Uterus (tissue), 4 donors: ENCODE measurements around the gene CDC16. TPM values are rescaled to one million over a fixed set of nuclear protein-coding genes. Genes with fewer than 3 reads are reported as not detected.
"Not testable (repeated sequence)": the region's sequence is repeated elsewhere in the genome, so short reads cannot be mapped to it uniquely, and the experiment has no call there.

Source experiments
- DNase-seq, 2 donors: peaks; one replicate each; pipeline ENCODE4 v3.0.0-alpha.2; 2019 to 2020
- H3K27ac ChIP-seq, 2 donors: fragments of 200-600 bp; sonication (generic); 1 replicate in 1 of 2; 2 replicates in 1 of 2; pipeline ENCODE4 v1.5.1; 2016 to 2018
- H3K27me3 ChIP-seq, 2 donors: fragments of 200-600 bp; sonication (generic); one replicate each; pipeline ENCODE4 v1.5.1; 2018 to 2019; ENCODE audit warnings: control low read depth in 1 of 2
- H3K36me3 ChIP-seq, 2 donors: fragments of 200-600 bp; sonication (generic); one replicate each; pipeline ENCODE4 v1.5.1; 2019; ENCODE audit warnings: control low read depth in 1 of 2
- H3K4me1 ChIP-seq, 2 donors: fragments of 200-600 bp; sonication (generic); one replicate each; pipeline ENCODE4 v1.5.1; 2018 to 2019; ENCODE audit warnings: control low read depth in 1 of 2
- H3K4me3 ChIP-seq, 2 donors: fragments of 200-600 bp; sonication (generic); 1 replicate in 1 of 2; 2 replicates in 1 of 2; pipeline ENCODE4 v1.5.1; 2018 to 2019; ENCODE audit warnings: mild to moderate bottlenecking in 1 of 2
- H3K9me3 ChIP-seq, 2 donors: fragments of 200-600 bp; sonication (generic); one replicate each; pipeline ENCODE4 v1.5.1; 2019; ENCODE audit warnings: control low read depth in 1 of 2
- CTCF ChIP-seq, 4 experiments: fragments of 200-600 bp in 2 of 4; fragments of 450-650 bp in 2 of 4; sonication (generic) in 2 of 4; IDR thresholded peaks; one replicate each; pipeline ENCODE4 v1.5.1; 2016 to 2019; ENCODE audit warnings: antibody characterized with exemption in 4 of 4, mild to moderate bottlenecking in 2 of 4, moderate library complexity in 1 of 4
- POLR2A ChIP-seq, 2 donors: fragments of 450-650 bp; IDR thresholded peaks; one replicate each; pipeline ENCODE4 v1.6.1; 2016; ENCODE audit warnings: antibody characterized with exemption in 2 of 2, mild to moderate bottlenecking in 1 of 2, moderate library complexity in 1 of 2
- intact Hi-C: fragments of 100-400 bp; cut with DNase I; formaldehyde crosslinking; loops from one replicate; pipeline ENCODE4 v1.15.1; 2023; ENCODE audit warnings: low total_unique reads
- total RNA-seq, 4 donors: library from RNA; depleted of rRNA in 3 of 4; stranded (reverse); fragments of >200 nt in 3 of 4; gene quantifications; one replicate each; pipeline versions ENCODE4 v1.1.0 to v1.2.4, GENCODE V29; 2014 to 2023
- donor health status: DM: yes; HTN: yes; CAD: no.

The CDC16 gene
- total RNA-seq, 4 donors from 2014 or later, result 25.0 to 103 (median 53.5) TPM

- H3K4me1 ChIP-seq, result no peaks in the 10 kb centered on the region
- intact Hi-C loops, result no loop called here
- no peak overlapping the region for H3K4me3 ChIP-seq
- no peaks in the 10 kb centered on the region for H3K27me3 ChIP-seq
- no peak for DNase-seq
- no peak overlapping the region for H3K27ac ChIP-seq
- no peak for TF ChIP-seq POLR2A (IDR thresholded peaks at IDR 0.05)
- TF ChIP-seq CTCF (IDR thresholded peaks at IDR 0.05), result no peak
- H3K9me3 ChIP-seq, result no peaks in the 10 kb centered on the region
- H3K36me3 ChIP-seq, result no peaks in the 10 kb centered on the region
Observed at GRCh38 chr13:114260814-114261213, 26.1 kb downstream of the CDC16 start.

DNA sequence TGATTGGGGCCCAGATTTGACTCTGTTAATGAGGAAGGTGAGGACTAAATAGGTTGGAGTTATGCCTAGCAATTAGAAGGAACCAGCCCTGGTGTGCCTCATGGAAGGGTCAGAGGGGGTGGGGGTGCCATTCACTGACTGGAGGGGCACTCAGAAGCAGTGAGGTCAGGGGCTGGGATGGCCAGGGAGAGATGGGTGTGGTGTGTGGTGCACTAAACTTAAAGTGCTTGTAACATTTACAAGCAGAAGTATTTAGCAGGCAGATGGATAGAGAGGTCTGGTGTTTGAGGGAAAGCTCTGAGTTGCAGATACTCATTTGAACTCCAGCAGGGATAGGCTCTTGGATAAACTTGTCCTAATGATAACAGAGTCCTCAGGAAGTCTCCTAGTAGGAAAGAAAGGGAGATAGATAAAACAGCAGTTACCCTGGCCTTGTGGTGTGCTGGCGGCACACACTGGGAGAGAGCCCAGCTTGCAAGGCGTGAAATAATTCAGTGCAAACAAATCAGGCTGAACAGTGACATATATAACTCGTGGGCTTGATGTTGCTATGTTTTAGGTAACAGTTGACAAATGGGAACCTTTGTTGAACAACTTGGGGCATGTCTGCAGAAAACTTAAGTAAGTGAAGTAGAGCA, 26.8 kb downstream of the CDC16 start:
- no peak for DNase-seq
- Histone ChIP-seq H3K9me3 (no peaks in the 10 kb centered on the region), H3K27ac (no peak overlapping the region), H3K27me3 (no peaks in the 10 kb centered on the region), H3K4me1 (no peaks in the 10 kb centered on the region), H3K4me3 (no peak overlapping the region), H3K36me3 (no peaks in the 10 kb centered on the region)
- TF ChIP-seq CTCF (IDR thresholded peaks at IDR 0.05) (no peak), POLR2A (IDR thresholded peaks at IDR 0.05) (no peak)
- intact Hi-C loops, result no loop called here

DNA sequence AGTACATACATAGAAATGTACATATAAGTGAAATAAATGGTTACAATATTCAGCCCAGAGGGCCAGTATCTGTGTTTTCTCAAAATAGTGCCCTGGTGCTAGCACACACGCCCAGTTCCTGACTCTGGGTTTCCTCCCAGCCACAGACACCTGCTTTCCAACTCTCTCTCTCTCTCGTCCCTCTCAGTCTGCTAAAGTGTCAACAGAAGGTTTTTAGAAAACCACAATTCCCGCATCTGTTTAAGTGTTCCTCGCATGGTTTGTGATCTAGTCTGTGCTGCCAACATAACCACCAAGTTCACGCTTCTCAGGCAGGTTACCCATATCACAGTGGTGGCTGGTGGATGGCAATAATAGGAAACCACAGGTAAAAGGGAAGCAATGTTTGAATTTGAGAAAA, 28.9 kb downstream of the CDC16 start:
- H3K4me3 ChIP-seq, result no peak overlapping the region
- H3K36me3 ChIP-seq, result no peaks in the 10 kb centered on the region
- no peak for DNase-seq
- TF ChIP-seq POLR2A (IDR thresholded peaks at IDR 0.05), result no peak
- TF ChIP-seq CTCF (IDR thresholded peaks at IDR 0.05), result no peak
- no peaks in the 10 kb centered on the region for H3K27me3 ChIP-seq
- intact Hi-C loops, result no loop called here
- no peaks in the 10 kb centered on the region for H3K9me3 ChIP-seq
- no peak overlapping the region for H3K27ac ChIP-seq
- H3K4me1 ChIP-seq, result no peaks in the 10 kb centered on the region

GRCh38 chr13:114264313-114264712, 29.6 kb downstream of the CDC16 start:
- H3K27me3 ChIP-seq, H3K4me1 ChIP-seq, H3K36me3 ChIP-seq, intact Hi-C loops, H3K4me3 ChIP-seq, DNase-seq, H3K27ac ChIP-seq, H3K9me3 ChIP-seq: not testable (repeated sequence)

GRCh38 chr13:114264886-114265611, 30.4 kb downstream of the CDC16 start:
- H3K9me3 ChIP-seq, result no peaks in the 10 kb centered on the region
- no peaks in the 10 kb centered on the region for H3K27me3 ChIP-seq
- H3K27ac ChIP-seq, result no peak overlapping the region
- no peaks in the 10 kb centered on the region for H3K4me1 ChIP-seq
- no peak overlapping the region for H3K4me3 ChIP-seq
- TF ChIP-seq CTCF (IDR thresholded peaks at IDR 0.05) (no peak), POLR2A (IDR thresholded peaks at IDR 0.05) (no peak)
- intact Hi-C loops, result no loop called here
- DNase-seq, result no peak
- no peaks in the 10 kb centered on the region for H3K36me3 ChIP-seq
